Peyer's patch (tissue), 4 donors: ENCODE data around the gene ZNF726. TPM values are rescaled to one million over a fixed set of nuclear protein-coding genes. Genes with fewer than 3 reads are reported as not detected.
A peak's percentile ranks its signal among the peaks of the same experiment; 100 is the strongest.
"Not testable (repeated sequence)": the region's sequence is repeated elsewhere in the genome, so short reads cannot be mapped to it uniquely, and the experiment has no call there.

Experiments used
- DNase-seq, 3 donors: peaks; one replicate each; pipeline ENCODE4 v3.0.0-alpha.2; 2017 to 2019
- H3K27ac ChIP-seq, 4 donors: fragments of 200-600 bp; sonication (generic); one replicate each; pipeline ENCODE4 v1.5.1; 2016 to 2019
- H3K27me3 ChIP-seq, 2 donors: fragments of 200-600 bp; sonication (generic); one replicate each; pipeline ENCODE4 v1.5.1; 2019
- H3K36me3 ChIP-seq, 3 donors: fragments of 200-600 bp; sonication (generic); one replicate each; pipeline ENCODE4 v1.5.1; 2016 to 2019
- H3K4me1 ChIP-seq, 4 donors: fragments of 200-600 bp; sonication (generic); one replicate each; pipeline ENCODE4 v1.5.1; 2016 to 2019
- H3K4me3 ChIP-seq, 4 donors: fragments of 200-600 bp; sonication (generic); 1 replicate in 3 of 4; 2 replicates in 1 of 4; pipeline ENCODE4 v1.5.1; 2016 to 2019; ENCODE audit warnings: mild to moderate bottlenecking in 1 of 4
- H3K9me3 ChIP-seq, 4 donors: fragments of 200-600 bp; sonication (generic); one replicate each; pipeline ENCODE4 v1.5.1; 2016 to 2019; ENCODE audit warnings: mild to moderate bottlenecking in 1 of 4
- POLR2A ChIP-seq, 2 donors: fragments of 450-650 bp; IDR thresholded peaks; one replicate each; pipeline ENCODE4 v1.5.1; 2017; ENCODE audit warnings: antibody characterized with exemption in 2 of 2, mild to moderate bottlenecking in 2 of 2, moderate library complexity in 2 of 2
- total RNA-seq, 4 donors: library from RNA; depleted of rRNA; stranded (reverse); fragments of >200 nt; gene quantifications; one replicate each; pipeline ENCODE4 v1.1.0, GENCODE V29; 2016
- TF ChIP-seq, protein P1 (sequence below), 6 experiments: fragments of 450-650 bp in 4 of 6; fragments of 200-600 bp in 2 of 6; sonication (generic) in 1 of 6; IDR thresholded peaks; one replicate each; pipeline ENCODE4 v1.5.1; 2017 to 2019; ENCODE audit warnings: antibody characterized with exemption in 6 of 6, mild to moderate bottlenecking in 3 of 6, moderate library complexity in 1 of 6

ZNF726 gene
- 10 to 100 TPM in 1 of 4 donors, under 1 TPM in 1, not detected in 2; 0.57 to 12.4 TPM for total RNA-seq

DNA sequence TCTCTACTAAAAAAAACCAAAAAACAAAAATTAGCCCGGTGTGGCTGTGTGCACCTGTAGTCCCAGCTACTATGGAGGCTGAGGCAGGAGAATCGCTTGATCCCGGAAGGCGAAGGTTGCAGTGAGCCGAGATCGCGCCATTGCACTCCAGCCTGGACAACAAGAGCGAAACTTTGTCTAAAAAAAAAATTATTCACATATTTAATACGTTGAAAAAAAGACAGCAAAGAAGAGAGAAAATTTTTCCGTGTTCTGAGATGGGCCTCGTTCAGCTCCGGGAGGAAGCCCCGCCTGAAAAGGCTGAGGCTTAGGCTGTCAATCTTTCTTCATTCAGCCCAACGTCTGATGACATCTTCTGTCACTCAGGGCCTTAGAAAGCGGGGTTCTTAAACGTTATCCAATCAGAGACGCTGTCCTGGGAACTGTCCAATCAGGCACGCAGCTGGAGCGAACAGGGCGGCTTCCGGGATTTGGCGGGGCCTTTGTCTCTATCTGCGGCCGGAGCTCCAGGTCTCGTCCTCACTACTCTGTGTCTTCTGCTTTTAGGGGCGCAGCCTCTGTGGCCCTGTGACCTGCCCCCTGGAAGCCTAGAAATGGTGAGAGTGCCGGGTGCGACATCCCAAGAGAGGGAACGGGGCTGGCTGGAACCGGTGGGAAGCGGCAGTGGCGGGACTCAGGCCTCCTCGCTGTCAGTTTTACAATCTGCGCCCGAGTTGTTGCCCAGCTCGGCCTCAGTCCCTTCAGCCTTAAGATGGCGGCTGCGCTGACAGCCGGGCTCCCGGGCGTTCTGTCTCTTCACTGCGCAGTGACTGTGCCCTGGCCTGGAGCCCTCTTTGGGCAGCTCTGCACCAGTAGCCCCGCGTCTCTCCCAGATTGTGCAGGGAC, at the start of gene ZNF726:
TSS of gene ZNF726 (plus strand) at position 485 of the 885 bp plus-strand sequence. CDS start at position 594, 109 bp downstream.
- no peaks in the 10 kb centered on the region for H3K36me3 ChIP-seq
- no peaks in the 10 kb centered on the region for H3K4me1 ChIP-seq
- H3K4me3 ChIP-seq: peak within 1 kb of the TSS; percentile 48 to 67 (median 61)
- peak within 1 kb of the TSS in 3 of 4 donors; percentile 31 to 50 (median 44) for H3K27ac ChIP-seq
- H3K27me3 ChIP-seq: no peaks in the 10 kb centered on the region
- H3K9me3 ChIP-seq: peaks cover 0 to 5% (median 0%) of the 10 kb centered on the region in 4 donors
- DNase-seq: peak; percentile 64 to 93 (median 89)
- no peak for TF ChIP-seq POLR2A (IDR thresholded peaks at IDR 0.05)
- TF ChIP-seq, protein P1, sequence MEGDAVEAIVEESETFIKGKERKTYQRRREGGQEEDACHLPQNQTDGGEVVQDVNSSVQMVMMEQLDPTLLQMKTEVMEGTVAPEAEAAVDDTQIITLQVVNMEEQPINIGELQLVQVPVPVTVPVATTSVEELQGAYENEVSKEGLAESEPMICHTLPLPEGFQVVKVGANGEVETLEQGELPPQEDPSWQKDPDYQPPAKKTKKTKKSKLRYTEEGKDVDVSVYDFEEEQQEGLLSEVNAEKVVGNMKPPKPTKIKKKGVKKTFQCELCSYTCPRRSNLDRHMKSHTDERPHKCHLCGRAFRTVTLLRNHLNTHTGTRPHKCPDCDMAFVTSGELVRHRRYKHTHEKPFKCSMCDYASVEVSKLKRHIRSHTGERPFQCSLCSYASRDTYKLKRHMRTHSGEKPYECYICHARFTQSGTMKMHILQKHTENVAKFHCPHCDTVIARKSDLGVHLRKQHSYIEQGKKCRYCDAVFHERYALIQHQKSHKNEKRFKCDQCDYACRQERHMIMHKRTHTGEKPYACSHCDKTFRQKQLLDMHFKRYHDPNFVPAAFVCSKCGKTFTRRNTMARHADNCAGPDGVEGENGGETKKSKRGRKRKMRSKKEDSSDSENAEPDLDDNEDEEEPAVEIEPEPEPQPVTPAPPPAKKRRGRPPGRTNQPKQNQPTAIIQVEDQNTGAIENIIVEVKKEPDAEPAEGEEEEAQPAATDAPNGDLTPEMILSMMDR (IDR thresholded peaks at IDR 0.05): no peak

GRCh38 chr19:23867895-23868294, 46.8 kb upstream of the ZNF726 start:
- H3K27me3 ChIP-seq: no peaks in the 10 kb centered on the region
- TF ChIP-seq, protein P1 (IDR thresholded peaks at IDR 0.05): no peak
- TF ChIP-seq POLR2A (IDR thresholded peaks at IDR 0.05): no peak
- no peaks in the 10 kb centered on the region for H3K36me3 ChIP-seq
- H3K4me3 ChIP-seq: no peak overlapping the region
- no peaks in the 10 kb centered on the region for H3K9me3 ChIP-seq
- no peak for DNase-seq
- H3K27ac ChIP-seq: no peak overlapping the region
- no peaks in the 10 kb centered on the region for H3K4me1 ChIP-seq

DNA sequence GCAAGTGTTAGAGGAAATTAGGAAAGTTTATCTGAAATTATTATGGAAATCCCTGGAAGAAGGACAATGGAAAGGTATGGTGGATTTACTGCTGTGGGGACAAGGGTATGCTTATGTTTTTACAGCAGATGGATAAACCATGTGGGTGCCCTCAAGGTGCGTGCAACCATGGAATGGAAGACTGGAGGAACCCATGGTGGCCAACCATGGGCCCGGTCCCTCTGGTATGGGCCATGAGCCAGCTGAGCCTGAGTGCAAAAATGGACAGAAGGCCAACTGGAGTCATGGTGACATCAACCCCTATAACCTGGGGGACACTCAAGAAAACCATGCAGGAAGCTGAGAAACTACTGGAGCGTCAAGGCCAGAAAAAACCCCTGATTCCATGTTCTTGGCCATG, 46.1 kb upstream of the ZNF726 start:
- DNase-seq: no peak
- Histone ChIP-seq H3K27ac (no peak overlapping the region), H3K27me3 (no peaks in the 10 kb centered on the region), H3K4me1 (no peaks in the 10 kb centered on the region), H3K36me3 (no peaks in the 10 kb centered on the region), H3K4me3 (no peak overlapping the region), H3K9me3 (no peaks in the 10 kb centered on the region)
- no peak for TF ChIP-seq POLR2A (IDR thresholded peaks at IDR 0.05)
- TF ChIP-seq, protein P1 (IDR thresholded peaks at IDR 0.05): no peak

GRCh38 chr19:23872282-23872919, 42.3 kb upstream of the ZNF726 start:
- Histone ChIP-seq H3K27me3 (no peaks in the 10 kb centered on the region), H3K9me3 (no peaks in the 10 kb centered on the region), H3K4me3 (no peak overlapping the region), H3K27ac (no peak overlapping the region), H3K4me1 (no peaks in the 10 kb centered on the region), H3K36me3 (no peaks in the 10 kb centered on the region)
- no peak for DNase-seq
- no peak for TF ChIP-seq POLR2A (IDR thresholded peaks at IDR 0.05)
- TF ChIP-seq, protein P1 (IDR thresholded peaks at IDR 0.05): no peak

- no peak for TF ChIP-seq POLR2A (IDR thresholded peaks at IDR 0.05)
- TF ChIP-seq, protein P1 (IDR thresholded peaks at IDR 0.05): no peak
- H3K36me3 ChIP-seq: no peaks in the 10 kb centered on the region
- H3K27me3 ChIP-seq: no peaks in the 10 kb centered on the region
- DNase-seq: no peak
- H3K4me1 ChIP-seq: no peaks in the 10 kb centered on the region
- no peak overlapping the region for H3K27ac ChIP-seq
- H3K9me3 ChIP-seq: no peaks in the 10 kb centered on the region
- no peak overlapping the region for H3K4me3 ChIP-seq
These were observed 38.4 kb upstream of the ZNF726 start for GRCh38 chr19:23876261-23876660.

DNA sequence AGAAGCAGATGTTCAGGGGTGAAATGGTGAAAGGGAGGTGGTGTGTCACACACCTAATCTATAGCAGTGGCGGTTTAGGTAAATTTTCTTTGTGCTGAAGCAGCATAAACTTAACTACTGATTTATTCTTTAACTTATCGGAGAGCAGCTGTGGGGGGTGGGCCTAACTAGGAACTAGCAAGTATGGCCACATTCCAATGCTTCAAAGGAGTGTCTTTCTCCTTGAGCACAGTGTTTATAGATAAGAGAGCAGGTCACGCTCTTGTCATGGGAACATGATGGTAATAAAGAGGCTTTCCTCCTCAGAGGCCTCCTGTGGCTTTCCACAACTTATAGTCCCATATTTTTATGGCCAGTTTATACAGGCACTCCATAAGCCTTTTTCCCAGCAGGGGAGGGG, 37.9 kb upstream of the ZNF726 start:
- not testable (repeated sequence) for H3K4me3 ChIP-seq, H3K27ac ChIP-seq, H3K27me3 ChIP-seq, H3K9me3 ChIP-seq, H3K36me3 ChIP-seq, H3K4me1 ChIP-seq, DNase-seq
